ENCODE data around the gene TTC1.
"Not testable (repeated sequence)": the region's sequence is repeated elsewhere in the genome, so short reads cannot be mapped to it uniquely, and the experiment has no call there.

TTC1 gene

DNA sequence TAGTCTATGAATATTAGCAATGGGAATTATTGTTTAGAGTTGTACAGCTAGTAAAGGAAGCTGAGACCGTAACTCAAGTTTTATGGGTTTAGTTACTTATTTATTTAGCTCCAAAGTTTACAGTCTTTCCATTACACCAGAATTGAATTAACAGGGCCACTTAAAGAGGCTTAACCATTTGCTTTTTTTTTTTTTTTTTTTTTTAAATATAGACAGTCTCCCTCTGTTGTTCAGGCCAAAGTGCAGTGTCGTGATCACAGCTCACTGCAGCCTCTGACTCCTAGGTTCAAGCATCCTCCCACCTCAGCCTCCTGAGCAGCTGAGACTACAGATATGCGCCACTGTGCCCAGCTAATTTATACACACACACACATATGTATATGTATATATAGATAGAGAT, 1.4 kb upstream of the TTC1 start:
- DNase-seq, result no peak

DNA sequence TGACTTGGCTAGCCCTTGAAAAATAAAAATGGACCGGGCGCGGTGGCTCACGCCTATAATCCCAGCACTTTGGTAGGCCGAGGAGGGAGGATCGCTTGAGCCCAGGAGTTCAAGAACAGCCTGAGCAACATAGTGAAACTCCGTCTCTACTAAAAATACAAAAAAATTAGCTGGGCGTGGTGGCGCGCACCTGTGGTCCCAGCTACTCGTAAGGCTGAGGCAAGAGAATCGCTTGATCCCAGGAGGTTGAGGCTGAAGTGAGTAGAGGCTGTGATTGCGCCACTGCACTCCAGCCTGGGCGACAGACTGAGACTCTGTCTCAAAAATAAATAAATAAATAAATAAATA, 436 bp upstream of the TTC1 start:
- not testable (repeated sequence) for DNase-seq

- peak; percentile 50 for DNase-seq
Measured at GRCh38 chr5:160009591-160009989, 651 bp downstream of the TTC1 start.

DNA sequence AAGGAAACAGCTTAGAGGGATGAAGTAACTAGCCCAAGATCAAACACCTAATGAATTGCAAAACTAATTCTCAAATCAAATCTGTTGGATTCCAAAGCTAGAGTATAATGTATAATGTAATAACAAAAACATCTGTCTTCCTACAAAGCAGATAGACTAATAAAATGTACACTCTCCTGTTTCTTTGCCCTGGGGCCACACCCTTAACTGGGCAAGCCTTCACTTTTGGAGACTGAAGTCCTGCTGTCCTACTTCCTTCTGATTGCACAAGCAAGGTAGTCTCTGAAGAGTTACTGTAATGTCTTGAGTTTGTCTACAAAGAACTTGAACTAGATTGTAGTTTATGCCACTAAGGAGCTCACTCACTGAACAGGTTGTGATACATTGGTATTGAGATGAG, 2.5 kb downstream of the TTC1 start:
- DNase-seq, result no peak

DNA sequence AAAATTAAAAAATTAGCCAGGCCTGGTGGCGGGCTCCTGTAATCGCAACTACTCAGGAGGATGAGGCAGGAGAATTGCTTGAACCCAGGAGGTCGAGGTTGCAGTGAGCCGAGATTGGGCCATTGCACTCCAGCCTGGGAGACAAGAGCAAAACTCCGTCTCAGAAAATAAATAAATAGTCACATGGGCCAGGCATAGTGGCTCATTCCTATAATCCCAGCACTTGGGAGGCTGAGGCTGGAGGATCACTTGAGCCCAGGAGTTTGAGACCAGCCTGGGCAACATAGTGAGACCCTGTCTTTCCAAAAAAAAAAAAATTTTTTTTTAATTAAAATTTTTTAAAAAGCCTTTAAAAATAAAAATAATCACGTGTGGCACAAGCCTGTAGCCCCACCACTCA, 5.3 kb downstream of the TTC1 start:
- DNase-seq, result not testable (repeated sequence)

GRCh38 chr5:160018945-160019625, 10.1 kb downstream of the TTC1 start:
- no peak for DNase-seq

DNA sequence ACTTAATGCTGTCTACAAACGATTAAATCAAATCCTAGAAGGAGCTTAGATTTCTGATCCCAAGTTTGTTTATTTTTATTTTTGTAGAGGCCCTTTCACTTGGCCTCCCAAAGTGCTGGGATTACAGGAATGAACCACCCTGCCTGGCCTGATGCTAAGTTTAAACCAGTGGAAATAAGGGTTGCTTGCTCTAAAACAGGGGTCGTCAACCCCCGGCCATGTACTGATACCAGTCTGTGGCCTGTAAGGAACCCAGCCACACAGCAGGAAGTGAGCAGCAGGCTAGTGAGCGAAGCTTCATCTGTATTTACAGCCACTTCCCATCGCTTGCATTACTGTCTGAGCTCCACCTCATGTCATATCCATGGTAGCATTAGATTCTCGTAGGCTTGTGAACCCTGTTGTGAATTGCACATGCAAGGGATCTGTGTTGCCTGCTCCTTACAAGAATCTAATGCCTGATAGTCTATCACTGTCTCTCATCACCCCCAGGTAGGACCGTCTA, 11.4 kb downstream of the TTC1 start:
- DNase-seq, result no peak

DNA sequence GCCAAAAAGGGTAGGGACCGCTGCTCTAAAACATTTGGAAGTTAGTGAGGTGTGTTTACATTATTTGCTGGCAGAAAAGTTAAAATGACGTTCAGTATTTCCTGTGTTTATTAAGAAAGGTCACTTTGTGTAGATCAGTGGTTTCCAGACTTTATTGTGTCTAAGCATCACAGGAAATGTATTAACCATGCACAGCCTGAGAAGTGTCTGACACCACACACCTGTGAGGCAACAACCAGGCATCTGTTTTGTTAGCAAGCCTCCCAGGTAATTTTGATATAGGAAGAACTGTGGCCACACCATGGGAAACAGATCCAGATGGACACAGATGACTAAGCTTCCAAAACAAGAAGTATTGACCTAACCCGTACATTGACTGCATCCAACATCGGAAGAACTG, 12.0 kb downstream of the TTC1 start:
- no peak for DNase-seq

DNA sequence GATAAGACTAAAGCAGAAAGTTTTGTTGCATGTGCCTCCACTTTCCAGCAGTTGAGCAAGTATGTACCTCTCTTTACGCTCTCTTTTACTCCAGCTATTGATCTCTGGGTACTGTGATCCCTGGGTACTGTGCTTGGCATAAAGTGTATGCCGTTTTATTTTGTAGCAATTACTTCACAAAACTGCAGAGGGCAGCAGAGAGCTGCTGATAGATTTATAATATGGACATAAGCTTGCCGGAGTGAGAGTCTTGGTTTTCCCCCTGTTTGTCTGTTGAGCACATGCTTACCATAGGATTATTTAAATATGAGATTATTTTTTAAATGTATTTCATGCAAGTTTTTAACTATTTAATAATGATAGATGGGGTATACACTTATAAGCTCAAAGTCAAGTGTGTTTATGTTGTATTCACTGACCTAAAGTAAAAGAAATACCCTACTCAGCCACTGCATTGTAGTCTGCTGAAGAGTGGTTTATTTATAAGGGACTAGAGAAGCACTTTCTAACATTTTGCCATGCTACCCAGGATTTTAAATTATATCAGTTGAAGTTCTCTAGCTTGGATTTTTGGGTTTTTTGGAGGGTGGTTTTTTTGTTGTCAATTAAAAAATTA, 13.0 kb downstream of the TTC1 start:
- DNase-seq, result peak; percentile 71

DNA sequence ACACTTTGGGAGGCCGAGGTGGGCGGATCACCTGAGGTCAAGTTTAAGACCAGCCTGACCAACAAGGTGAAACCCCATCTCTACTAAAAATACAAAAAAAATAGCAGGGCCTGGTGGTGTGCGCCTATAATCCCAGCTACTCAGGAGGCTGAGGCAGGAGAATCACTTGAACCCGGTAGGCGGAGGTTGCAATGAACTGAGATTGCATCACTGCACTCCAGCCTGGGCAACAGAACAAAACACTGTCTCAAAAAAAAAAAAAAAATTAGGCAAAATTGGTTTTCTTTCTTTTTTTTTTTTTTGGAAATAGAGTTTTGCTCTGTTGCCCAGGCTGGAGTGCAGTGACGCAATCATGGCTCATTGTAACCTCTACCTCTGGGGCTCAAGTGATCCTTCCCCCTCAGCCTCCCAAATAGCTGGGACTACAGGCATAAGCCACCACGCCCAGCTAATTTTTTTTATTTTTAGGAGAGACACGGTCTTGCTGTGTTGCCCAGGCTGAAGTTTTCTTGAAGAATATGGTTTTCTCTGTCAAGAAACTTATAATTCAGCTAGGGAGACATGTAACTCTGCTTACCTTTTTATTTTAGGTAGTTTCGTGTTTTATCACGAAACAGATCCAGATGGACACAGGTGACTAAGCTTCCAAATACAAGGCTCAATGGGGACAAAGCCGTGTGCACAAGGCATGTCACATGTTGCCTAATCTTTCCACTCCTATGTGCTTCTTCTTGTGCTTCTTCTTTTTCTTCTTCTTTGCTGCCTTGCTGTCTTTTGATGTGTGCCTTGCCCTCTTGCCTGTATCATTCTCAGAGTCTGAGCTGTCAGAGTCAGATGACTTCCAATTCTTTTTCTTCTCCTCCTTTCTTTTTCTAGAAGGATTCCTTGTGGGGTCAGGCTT, 14.3 kb downstream of the TTC1 start:
- DNase-seq, result peak; percentile 8

- peak; percentile 33 for DNase-seq
Measured at GRCh38 chr5:160023908-160024630, 15.1 kb downstream of the TTC1 start.

DNA sequence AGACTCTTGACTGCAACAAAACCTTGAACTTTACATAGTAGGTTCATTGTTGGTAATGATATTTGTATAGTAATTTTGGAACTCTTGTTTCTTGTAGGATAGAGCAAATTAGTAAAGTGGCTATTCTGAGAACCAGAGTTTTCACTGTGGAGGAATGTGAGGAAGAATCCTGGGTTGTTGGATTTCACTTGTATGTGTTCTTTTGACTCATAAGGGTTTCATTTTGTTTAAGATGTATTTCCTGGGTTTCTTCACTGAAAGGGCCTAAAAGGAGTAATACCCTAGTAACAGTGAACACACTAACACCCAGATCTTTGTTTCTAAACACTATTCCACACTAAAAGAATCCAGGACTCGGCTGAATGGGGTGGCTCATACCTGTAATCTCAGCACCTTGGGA, 20.1 kb downstream of the TTC1 start:
- no peak for DNase-seq

GRCh38 chr5:160029540-160030139, 20.7 kb downstream of the TTC1 start:
- DNase-seq, result no peak

GRCh38 chr5:160030631-160031377, 21.9 kb downstream of the TTC1 start:
- DNase-seq, result no peak

DNA sequence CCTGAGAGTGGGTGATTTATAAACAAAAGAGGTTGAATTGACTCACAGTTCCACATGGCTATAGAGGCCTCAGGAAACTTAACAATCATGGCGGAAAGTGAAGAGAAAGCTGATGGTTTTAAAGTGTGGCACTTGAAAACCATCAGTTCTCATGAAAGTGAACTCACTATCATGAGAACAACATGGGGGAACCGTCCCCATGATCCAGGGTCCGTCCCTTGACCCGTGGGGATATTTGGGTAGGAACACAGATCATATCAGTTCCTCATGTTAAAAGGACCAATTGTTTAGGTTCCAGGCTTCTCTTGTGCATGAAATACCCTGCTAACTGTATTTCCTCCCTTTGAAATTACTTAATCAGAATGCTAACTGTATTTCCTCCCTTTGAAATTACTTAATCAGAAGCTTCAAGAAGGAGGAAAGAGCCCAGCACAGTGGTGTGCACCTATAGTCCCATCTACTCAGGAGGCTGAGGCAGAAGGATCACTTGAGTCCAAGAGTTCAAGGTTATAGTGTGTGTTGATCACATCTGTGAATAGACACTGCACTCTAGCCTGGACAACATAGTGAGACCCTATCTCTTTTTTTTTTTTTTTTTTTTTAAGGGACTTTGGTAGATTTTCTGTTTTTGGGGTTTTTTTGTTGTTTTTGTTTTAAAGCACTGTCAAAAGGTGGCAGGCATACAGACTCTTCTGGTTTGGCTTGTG, 24.8 kb downstream of the TTC1 start:
- DNase-seq, result no peak

DNA sequence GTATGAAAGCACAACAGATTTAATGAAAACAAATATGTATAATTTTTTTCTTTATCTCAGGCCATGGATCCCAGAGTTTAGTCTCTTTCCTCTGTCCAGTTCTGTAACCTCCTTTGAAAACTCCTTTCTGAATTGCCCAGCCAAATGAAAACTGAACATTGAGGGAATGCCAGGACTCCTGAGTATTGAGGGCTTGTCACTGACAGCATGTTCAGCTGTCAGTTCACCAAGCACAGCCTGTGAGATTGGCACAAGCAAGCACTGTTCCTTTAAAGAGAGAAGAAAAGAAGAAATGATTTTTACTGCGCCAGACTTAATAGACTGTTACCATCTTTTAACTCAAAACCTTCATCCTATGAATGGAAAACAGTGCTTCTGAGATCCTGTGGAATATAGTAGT, 27.3 kb downstream of the TTC1 start:
- DNase-seq, result no peak

DNA sequence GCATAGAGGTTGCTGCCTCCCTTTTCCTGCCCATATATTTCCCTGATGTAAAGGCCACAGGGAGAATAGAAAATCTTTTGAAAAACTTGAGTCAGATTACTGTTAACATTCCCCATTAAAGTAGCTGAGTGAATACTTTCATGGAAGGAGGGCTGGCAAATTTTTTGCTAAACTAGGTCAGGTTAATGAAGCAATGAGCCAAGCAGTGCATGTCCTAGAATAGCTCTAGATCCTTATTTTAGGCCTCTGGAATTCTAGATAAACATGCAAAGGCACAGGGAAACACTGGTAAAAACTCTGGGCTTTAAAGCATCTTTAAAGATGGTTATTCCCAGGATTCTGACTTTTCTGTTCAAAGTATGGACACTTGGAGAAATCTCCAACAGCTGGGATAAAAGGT, 27.9 kb downstream of the TTC1 start:
- no peak for DNase-seq

DNA sequence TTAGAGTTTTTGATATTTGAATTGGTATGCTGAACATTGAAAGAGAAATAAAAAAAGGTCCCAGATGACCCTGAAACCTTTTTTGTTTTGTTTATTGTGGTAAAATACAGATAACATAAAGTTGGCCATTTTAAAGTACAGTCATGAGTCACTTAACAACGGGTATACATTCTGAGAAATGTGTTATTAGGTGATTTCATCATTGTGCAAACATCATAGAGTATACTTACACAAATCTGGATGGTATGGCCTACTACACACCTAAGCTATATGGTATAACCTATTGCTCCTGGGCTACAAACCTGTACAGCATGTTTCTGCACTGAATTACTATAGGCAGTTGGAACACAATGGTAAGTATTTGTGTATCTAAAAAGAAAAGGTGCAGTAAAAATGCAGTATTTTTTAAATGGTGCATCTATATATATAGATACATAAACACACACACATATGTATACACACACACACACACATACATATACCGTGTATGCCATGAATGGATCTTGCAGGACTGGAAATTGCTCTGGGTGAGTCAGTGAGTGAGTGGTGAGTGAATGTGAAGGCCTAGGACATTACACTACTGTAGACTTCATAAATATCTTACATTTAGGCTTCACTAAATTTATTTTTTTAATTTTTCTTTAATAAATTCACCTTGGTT, 31.0 kb downstream of the TTC1 start:
- DNase-seq, result no peak

DNA sequence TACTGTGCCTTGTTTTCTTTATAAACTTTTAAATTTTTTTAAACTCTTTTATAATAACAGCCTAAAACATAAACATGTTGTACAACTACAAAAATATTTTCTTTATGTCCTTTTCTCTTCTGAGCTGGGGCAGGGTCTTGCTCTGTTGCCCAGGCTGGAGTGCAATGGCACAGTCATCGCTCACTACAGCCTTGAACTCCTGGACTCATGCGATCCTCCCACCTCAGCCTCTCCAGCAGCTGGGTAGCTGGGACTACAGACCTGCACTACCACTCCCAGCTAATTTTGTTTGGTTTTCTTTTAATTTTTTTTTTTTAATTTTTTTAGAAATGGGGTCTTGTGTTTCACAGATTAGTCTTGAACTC, 31.5 kb downstream of the TTC1 start:
- DNase-seq, result no peak

DNA sequence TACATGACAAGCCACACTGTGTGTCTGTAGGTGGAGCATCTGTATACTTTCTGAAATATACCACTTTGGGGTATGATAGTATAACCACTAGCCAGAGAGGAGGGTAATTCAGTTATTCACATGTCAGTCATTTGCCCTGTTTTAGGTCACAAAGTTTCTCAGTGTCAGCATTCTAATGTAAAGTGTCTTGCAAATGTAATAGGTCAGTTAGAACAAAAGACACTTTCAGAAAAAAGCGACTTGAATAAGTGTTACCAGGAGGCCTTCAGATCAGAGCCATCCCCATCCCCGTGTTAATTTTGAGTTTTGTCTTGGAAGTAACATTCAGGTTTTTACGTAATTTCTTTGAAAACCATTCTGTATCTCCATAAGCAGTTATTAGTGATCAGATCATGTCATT, 33.7 kb downstream of the TTC1 start:
- no peak for DNase-seq

DNA sequence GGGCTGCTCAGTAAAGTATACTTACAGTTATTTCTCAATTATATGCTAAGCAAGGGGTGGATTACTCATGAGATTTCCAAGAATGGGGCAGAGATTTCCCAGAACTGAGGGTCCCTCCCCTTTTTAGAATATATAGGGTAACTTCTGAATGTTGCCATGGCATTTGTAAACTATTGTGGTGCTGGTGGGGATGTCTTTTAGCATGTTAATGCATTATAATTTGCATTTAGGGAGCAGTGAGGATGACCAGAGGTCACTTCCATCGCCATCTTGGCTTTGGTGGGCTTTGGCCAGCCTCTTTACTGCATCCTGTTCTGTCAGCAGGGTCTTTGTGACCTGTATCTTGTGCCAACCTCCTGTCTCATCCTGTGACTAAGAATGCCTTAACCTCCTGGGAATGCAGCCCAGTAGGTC, 35.5 kb downstream of the TTC1 start:
- DNase-seq, result peak; percentile 55

Measured in suppressor macrophage treated with lipopolysaccharide for 4 hours (primary cell).